Measurements from ENCODE around the gene RB1. TPM values are rescaled to one million over a fixed set of nuclear protein-coding genes. Genes with fewer than 3 reads are reported as not detected.
"Not testable (repeated sequence)": the region's sequence is repeated elsewhere in the genome, so short reads cannot be mapped to it uniquely, and the experiment has no call there.

Gene RB1
- total RNA-seq, 1 experiment from 2014 or later, result 14.7 TPM

- peak; percentile 31 for DNase-seq
- no peaks in the 10 kb centered on the region for H3K36me3 ChIP-seq (replicated peaks; ENCODE audit: control insufficient read depth, insufficient read depth, low read length)
- H3K4me3 ChIP-seq (ENCODE audit: insufficient read depth, low read depth, low read length), result no peak overlapping the region
- H3K27me3 ChIP-seq (ENCODE audit: control insufficient read depth, insufficient read depth, low read length), result no peaks in the 10 kb centered on the region
Measured at GRCh38 chr13:48316826-48317510, 13.4 kb downstream of the RB1 start.

GRCh38 chr13:48317511-48318376, 14.2 kb downstream of the RB1 start:
- Histone ChIP-seq H3K27me3 (ENCODE audit: control insufficient read depth, insufficient read depth, low read length) (no peaks in the 10 kb centered on the region), H3K4me3 (ENCODE audit: insufficient read depth, low read depth, low read length) (no peak overlapping the region), H3K36me3 (replicated peaks; ENCODE audit: control insufficient read depth, insufficient read depth, low read length) (no peaks in the 10 kb centered on the region)
- DNase-seq, result peak; percentile 25

- Histone ChIP-seq H3K27me3 (ENCODE audit: control insufficient read depth, insufficient read depth, low read length) (no peaks in the 10 kb centered on the region), H3K36me3 (replicated peaks; ENCODE audit: control insufficient read depth, insufficient read depth, low read length) (no peaks in the 10 kb centered on the region), H3K4me3 (ENCODE audit: insufficient read depth, low read depth, low read length) (no peak overlapping the region)
- peak; percentile 17 for DNase-seq
Measured at GRCh38 chr13:48318377-48318811, 14.8 kb downstream of the RB1 start.

DNA sequence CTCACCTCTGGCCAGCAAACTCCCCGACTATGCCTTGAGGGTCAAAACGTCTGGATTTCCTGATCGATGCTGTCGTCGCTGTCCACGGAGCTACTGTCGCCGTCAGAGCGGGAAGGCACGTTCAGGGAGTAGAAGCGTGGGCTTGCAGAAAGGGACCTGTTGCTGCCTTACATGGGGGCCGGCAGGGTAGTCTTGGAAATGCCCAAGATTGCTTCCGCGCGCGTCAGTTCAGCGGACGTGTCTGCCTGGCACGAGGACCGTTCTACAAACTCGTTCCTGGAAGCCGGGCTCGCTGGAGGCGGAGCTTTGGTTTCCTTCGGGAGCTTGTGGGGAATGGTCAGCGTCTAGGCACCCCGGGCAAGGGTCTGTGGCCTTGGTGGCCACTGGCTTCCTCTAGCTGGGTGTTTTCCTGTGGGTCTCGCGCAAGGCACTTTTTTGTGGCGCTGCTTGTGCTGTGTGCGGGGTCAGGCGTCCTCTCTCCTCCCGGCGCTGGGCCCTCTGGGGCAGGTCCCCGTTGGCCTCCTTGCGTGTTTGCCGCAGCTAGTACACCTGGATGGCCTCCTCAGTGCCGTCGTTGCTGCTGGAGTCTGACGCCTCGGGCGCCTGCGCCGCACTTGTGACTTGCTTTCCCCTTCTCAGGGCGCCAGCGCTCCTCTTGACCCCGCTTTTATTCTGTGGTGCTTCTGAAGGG, 15.4 kb downstream of the RB1 start:
- Histone ChIP-seq H3K4me3 (ENCODE audit: insufficient read depth, low read depth, low read length) (no peak overlapping the region), H3K36me3 (replicated peaks; ENCODE audit: control insufficient read depth, insufficient read depth, low read length) (no peaks in the 10 kb centered on the region)
- DNase-seq, result peak; percentile 15

DNA sequence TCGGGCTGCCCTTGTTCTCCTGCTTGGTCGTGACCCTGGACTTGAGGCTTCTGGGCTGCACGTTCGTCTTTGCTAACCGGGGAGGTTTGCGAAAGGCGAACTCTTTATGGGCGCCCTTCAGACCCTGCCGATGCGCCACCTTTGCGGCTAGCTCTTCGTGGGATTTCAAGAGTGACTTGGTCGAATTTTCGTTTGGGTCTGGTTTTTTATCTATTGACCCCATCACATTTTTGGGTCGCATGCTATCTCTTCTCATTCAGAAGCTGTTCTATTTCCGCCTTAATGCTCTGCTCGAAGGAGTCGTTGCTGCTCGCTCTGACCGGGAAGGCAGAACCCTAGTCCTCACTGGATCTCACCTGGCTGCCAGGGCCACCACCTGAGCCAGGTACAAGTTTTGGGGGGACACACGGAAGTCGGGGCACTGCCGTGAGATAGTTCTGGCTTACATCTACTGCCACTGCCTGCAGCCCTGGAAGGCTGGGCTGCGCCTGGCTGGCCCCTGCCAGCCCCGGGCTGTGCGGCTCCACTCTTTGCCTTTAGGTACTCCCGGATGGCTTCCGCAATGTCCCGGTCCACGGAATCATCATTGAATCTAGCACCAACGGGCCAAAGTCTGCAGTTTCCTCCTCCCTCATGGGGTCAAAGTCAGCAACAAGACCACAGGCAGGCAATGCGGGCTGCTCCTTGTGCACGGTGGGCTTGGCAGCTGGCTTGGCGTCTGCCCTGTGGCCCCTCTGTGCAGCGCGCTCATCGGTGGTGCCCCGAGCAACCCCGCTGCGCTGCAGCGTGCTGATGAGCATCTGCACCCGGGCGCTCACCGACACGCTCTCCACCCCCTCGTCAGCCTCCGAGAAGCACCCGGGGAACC, 16.2 kb downstream of the RB1 start:
- H3K36me3 ChIP-seq (replicated peaks; ENCODE audit: control insufficient read depth, insufficient read depth, low read length), result no peaks in the 10 kb centered on the region
- H3K27me3 ChIP-seq (ENCODE audit: control insufficient read depth, insufficient read depth, low read length), result no peaks in the 10 kb centered on the region
- no peak for DNase-seq
- no peak overlapping the region for H3K4me3 ChIP-seq (ENCODE audit: insufficient read depth, low read depth, low read length)

More for the DNA sequence above, 15.4 kb downstream of the RB1 start:
- no peaks in the 10 kb centered on the region for H3K27me3 ChIP-seq (ENCODE audit: control insufficient read depth, insufficient read depth, low read length)

DNA sequence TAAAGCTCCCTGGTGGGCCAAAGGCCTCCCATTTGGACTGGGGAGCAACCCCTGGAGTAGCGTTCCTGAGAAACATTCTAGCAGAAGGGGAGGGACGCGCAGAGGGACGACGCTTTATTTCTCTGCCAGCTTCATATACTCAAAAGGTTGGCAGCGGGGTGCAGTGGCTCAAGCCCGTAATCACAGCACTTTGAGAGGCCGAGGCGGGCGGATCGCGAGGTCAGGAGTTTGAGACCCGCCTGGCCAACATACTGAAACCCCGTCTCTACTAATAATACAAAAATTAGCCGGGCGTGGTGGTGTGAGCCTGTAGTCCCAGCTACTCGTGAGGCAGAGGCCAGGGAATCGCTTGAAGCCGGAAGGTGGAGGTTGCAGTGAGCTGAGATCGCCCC, 16.8 kb downstream of the RB1 start:
- H3K4me3 ChIP-seq (ENCODE audit: insufficient read depth, low read depth, low read length), result no peak overlapping the region
- no peaks in the 10 kb centered on the region for H3K36me3 ChIP-seq (replicated peaks; ENCODE audit: control insufficient read depth, insufficient read depth, low read length)
- no peak for DNase-seq
- H3K27me3 ChIP-seq (ENCODE audit: control insufficient read depth, insufficient read depth, low read length), result no peaks in the 10 kb centered on the region

- Histone ChIP-seq H3K36me3 (replicated peaks; ENCODE audit: control insufficient read depth, insufficient read depth, low read length) (no peaks in the 10 kb centered on the region), H3K4me3 (ENCODE audit: insufficient read depth, low read depth, low read length) (no peak overlapping the region), H3K27me3 (ENCODE audit: control insufficient read depth, insufficient read depth, low read length) (no peaks in the 10 kb centered on the region)
- DNase-seq, result no peak
Measured at GRCh38 chr13:48320891-48321510, 17.4 kb downstream of the RB1 start.

DNA sequence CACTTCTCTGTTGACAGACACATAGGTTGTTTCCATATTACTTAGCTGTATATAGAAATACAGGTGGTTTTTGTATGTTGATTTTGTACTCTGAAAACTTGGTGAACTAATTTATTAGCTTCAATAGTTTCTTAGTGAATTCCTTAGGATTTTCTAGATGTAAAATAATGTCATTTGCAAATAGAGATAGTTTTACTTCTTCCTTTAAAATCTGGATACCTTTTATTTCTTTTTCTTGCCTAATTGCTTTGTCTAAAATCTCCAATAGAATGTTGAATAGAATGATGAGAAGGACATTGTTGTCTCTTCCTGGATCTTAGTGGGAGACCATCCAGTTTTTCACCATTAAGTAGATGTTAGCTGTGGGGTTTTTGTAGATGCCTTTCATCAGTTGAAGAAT, 18.7 kb downstream of the RB1 start:
- H3K36me3 ChIP-seq (replicated peaks; ENCODE audit: control insufficient read depth, insufficient read depth, low read length), result no peaks in the 10 kb centered on the region
- no peak overlapping the region for H3K4me3 ChIP-seq (ENCODE audit: insufficient read depth, low read depth, low read length)
- DNase-seq, result no peak
- no peaks in the 10 kb centered on the region for H3K27me3 ChIP-seq (ENCODE audit: control insufficient read depth, insufficient read depth, low read length)

DNA sequence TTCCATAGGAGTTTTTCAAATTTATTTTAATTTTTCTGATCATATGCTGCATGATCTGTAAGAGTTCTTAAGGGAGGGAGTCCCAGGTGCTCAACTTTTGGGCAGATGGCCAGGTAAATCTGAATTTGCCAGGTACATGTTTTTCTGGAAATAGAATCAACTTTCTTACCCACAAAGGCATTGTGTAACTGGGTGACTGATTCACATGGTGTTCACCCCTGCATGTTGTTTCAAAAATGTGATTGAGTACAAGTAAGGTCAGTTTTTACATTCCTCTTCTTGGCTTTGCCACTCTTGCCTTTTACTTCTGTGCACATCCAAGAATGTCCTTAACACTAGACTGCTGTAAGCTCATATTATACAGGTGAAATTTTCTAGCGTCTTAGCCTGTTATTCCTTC, 30.4 kb downstream of the RB1 start:
- H3K27me3 ChIP-seq (ENCODE audit: control insufficient read depth, insufficient read depth, low read length), result no peaks in the 10 kb centered on the region
- H3K4me3 ChIP-seq (ENCODE audit: insufficient read depth, low read depth, low read length), result no peak overlapping the region
- no peak for DNase-seq
- no peaks in the 10 kb centered on the region for H3K36me3 ChIP-seq (replicated peaks; ENCODE audit: control insufficient read depth, insufficient read depth, low read length)

- H3K4me3 ChIP-seq (ENCODE audit: insufficient read depth, low read depth, low read length), result no peak overlapping the region
- H3K27me3 ChIP-seq (ENCODE audit: control insufficient read depth, insufficient read depth, low read length), result no peaks in the 10 kb centered on the region
- no peak for DNase-seq
- H3K36me3 ChIP-seq (replicated peaks; ENCODE audit: control insufficient read depth, insufficient read depth, low read length), result 0 out of 2 replicates have a peak, but pooled peaks cover 1% of the 10 kb centered on the region
Measured at GRCh38 chr13:48334534-48335127, 31.1 kb downstream of the RB1 start.

- not testable (repeated sequence) for H3K36me3 ChIP-seq (replicated peaks; ENCODE audit: control insufficient read depth, insufficient read depth, low read length); DNase-seq; H3K4me3 ChIP-seq (ENCODE audit: insufficient read depth, low read depth, low read length); H3K27me3 ChIP-seq (ENCODE audit: control insufficient read depth, insufficient read depth, low read length)
Measured at GRCh38 chr13:48339198-48339597, 35.6 kb downstream of the RB1 start.

DNA sequence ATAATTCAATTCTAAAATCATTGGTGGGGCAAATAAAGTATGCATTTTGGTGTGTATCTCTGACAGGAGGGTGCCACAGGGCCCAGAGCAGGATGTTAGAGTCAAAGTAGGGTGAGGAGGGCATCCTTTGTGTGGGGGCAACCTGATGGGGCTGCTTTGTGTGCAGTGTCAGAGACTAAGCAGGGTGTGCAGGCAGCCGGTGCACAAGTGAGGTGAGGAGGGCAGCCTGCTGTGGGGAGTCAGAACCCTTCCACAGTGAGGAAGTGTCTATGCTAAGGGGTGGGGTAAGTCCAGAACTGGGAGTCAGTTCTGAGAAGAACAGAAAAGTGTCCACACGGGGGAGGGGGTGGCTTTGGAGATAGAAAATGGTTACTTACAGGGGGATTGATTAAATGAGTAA, 40.7 kb downstream of the RB1 start:
- 0 out of 2 replicates have a peak, but pooled peaks cover 1% of the 10 kb centered on the region for H3K36me3 ChIP-seq (replicated peaks; ENCODE audit: control insufficient read depth, insufficient read depth, low read length)

DNA sequence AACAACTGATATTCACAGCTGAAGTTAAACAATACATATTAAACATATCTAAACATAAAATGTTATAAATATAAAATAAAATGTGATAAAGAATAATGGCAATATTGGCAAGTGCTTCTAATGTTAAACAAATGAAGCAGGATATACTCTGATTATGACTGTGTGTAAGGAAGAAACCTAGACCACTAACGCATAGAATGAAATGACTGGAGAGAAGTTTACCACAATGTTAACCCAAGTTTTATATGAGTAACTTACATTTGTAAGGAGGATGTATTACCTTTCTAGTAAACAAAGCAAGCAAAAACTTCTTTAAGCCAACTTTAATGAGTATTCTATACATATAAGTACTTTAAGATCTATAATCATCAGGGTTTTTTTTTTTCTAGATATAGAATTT, 43.0 kb downstream of the RB1 start:
- H3K27me3 ChIP-seq (ENCODE audit: control insufficient read depth, insufficient read depth, low read length), result no peaks in the 10 kb centered on the region
- DNase-seq, result no peak
- no peak overlapping the region for H3K4me3 ChIP-seq (ENCODE audit: insufficient read depth, low read depth, low read length)
- no peaks in the 10 kb centered on the region for H3K36me3 ChIP-seq (replicated peaks; ENCODE audit: control insufficient read depth, insufficient read depth, low read length)

More for the DNA sequence above, 40.7 kb downstream of the RB1 start:
- Histone ChIP-seq H3K4me3 (ENCODE audit: insufficient read depth, low read depth, low read length) (no peak overlapping the region), H3K27me3 (ENCODE audit: control insufficient read depth, insufficient read depth, low read length) (no peaks in the 10 kb centered on the region)
- DNase-seq, result no peak

Measured in H7 (cell line).